Fibroblast of skin of right quadriceps (primary cell): ENCODE results near the gene KIFC1.
"Not testable (repeated sequence)": the region's sequence is repeated elsewhere in the genome, so short reads cannot be mapped to it uniquely, and the experiment has no call there.

Experiments
- DNase-seq: peaks from one replicate; pipeline ENCODE4 v3.0.0-alpha.2; 2013

Gene KIFC1

DNA sequence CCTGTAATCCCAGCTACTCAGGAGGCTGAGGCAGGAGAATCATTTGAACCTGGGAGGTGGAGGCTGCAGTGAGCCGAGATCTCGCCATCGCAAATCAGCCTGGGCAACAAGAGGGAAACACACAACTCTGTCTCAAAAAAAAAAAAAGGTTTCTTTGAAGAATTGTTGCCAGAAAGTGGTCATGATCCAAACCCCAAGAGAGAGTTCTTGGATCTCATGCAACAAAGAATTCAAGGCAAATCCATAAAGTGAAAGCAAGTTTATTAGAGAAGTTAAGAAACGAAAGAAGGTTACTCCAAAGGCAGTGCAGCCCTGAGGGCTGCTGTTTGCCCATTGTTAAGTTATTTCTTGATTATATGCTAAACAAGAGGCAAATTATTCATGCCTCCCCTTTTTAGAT lies 14.5 kb upstream of the KIFC1 start:
- DNase-seq: no peak

DNA sequence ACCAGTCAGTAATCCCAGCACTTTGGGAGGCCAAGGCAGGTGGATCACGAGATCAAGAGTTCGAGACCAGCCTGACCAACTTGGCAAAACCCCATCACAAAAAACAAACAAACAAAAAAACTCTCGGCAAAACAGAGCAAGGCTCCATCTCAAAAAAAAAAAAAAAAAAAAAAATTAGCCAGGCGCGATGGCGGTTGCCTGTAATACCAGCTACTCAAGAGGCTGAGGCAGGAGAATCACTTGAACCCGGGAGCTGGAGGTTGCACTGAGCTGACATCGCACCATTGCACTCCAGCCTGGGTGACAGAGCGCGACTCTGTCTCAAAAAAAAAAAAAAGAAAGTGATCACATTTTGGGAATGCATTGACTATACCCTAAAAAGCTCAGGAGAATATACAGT lies 12.4 kb upstream of the KIFC1 start:
- not testable (repeated sequence) for DNase-seq

DNA sequence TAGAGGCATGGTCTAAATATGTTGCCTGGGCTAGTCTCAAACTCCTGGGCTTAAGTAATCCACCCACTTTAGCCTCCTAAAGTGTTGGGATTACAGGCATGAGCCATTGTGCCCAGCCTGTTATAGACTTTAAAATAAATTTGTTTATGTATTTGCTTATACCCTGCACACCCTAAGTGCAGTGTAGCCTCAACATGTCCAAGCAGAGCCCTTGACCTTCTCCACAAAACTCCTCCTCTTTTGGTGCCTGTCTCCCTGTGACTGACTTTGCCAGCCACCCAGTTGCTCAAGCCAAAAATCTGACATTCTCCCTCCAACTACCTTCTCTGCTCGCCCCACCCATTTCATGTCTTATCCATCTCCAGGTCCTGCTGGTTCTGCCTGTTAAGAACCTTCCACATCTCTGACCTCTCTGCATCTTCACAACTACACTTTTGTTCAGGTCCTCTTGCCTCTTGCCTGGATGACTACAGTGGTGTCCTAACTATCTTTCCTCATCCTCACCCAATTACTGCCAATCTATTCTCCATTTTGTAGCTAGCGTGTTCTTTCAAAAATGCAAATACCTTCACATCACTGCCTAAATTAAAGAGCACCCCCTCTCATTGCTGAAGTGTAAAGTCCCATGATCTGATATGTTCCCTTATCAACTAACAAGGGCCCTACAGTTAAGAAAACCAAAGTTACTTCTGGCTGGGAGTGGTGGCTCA lies 11.2 kb upstream of the KIFC1 start:
- DNase-seq: no peak

DNA sequence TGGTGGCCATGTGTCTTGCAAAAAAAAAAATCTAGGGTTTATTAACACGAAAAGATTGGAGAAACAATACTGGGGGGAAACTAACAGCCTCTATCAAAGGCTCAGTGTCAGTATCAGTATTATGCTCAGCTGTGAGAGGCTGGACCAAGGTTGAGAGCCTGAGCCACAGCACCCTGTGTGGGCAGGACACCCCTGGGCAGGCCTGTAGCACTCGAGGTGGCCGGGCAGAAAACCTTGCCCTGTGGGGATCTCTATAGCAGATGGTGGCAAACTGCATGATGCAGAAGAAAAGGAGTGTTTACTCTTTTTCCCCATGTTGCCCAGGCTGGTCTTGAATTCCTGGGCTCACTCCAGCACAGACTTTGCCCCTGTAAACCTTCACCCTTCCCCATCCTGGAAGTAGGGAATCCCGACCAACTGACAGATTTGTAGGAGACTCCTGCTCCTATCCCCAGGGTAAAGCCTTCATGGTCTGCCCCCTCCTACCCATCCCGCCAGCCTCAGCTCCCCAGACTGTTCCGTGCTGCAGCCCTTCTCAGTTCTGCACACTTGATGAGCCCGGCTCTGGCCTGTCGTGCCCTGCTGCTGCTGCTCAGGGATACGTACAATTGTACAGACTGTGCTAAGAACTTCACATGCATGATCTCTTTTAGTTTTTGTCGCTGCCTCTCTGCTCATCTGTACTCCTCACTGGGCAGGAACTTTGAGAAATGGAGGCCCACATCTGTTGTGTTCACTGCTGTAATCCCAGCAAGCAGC lies 8.0 kb upstream of the KIFC1 start:
- no peak for DNase-seq

DNA sequence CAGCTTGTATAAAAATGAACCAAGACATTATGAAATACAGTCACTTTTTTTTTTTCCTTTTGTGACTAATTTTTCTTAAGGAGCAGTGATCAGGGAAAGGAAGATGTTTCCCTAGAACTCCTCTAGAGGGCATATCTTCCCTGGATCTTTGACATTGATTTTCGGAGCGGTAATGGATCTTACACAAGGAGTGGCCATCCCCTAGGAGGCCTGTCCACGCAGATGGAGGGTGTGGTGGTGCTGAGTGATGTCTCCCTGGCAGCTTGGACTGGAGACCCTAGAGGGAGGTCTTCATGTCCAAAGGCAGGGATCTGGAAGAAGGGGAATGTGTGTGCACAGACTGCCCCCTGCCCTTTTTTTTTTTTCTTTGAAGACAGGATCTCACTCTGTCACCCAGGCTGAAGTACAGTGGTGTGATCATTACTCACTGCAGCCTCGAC lies 7.0 kb upstream of the KIFC1 start:
- peak; percentile 71 for DNase-seq

DNA sequence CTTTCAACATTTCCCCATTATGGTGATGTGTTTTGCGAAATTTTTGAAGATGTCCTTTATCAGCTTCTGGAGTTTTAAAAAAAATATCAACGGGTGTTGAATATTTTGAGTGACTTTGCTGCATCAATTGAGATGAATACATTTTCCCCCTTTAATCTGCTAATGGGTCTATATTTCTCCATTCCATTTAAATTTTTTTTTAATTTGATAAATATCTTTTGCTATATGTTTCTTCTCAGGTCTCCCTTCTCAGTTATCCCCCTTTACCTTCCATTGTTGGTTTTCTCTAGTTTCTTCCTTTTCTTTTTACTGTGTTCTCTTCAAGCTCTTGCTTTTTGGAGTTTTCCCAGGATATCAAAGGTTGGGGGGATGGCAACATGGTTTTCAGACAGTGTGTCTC lies 1.4 kb upstream of the KIFC1 start:
- no peak for DNase-seq

DNA sequence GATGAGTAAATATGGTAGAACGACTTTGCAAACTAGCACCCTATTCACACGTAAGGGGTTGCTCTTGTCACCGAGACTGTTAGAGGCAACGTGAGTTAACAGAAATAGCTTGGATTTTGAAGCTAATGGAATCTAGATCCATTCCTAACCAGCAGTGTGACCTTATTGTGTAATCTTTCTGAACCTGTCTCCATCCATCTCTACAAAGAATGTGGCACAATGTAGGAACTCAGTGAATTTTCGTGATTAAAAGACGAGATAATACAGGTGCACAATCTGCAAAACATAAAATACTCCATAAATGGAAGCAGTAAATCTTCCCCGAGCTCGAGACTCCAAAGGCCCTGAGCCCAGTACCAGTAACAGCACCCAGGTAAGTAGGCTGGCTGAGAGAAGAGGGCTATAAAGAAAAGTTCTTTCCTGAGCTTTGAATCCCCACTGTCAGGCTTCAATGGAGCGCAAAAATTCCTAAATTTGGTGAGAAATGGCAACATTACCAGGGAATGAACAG lies 801 bp upstream of the KIFC1 start:
- no peak for DNase-seq

DNA sequence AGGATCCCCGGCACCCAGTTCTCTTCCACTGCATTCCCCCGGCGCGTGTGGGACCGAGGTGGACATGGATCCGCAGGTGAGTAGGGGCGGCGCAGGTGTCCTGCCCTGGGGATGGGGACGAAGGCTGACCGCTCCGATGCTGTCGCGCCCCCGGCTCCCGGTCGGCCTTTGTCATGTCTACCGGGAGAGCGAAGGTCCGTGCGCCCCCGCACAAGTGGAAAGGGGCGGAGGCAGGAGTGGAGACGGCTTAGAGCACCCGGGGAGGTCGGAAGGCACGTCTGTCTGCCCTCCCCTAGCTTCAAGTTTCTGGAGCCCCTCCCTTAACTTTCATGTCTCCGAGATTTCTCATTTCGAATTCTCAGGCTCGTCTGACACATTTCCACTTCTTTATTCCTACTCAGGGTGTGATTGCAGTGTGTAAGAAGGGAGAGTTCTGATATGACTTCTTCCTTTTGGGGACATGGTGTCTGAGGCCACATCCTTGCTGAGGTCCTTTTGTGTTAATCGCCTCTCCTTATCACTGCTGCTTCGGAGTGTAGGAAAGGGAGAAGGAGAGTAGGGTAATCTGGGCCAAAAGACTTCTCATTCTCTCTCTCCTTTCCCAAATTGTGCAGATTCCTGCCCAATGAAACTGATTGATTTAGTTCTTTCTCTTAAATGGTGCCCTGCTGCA lies 435 bp downstream of the KIFC1 start:
- no peak for DNase-seq

DNA sequence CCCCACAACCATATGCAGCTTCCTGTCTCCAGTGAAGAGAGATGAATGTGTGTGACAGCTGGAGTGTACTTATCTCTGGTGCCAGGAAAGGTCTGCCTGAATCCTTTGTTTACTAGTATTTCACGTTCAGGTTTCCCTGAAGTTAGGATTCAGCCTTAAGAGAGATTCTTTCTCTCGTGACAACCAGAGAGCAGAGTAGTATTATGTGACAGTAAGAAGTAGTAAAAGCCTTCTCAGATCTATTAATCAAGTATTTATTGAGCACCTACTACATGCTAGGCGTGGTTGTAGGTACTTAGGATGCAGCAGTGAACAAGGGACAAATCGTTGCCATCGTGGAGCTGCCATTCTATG lies 949 bp downstream of the KIFC1 start:
- no peak for DNase-seq

DNA sequence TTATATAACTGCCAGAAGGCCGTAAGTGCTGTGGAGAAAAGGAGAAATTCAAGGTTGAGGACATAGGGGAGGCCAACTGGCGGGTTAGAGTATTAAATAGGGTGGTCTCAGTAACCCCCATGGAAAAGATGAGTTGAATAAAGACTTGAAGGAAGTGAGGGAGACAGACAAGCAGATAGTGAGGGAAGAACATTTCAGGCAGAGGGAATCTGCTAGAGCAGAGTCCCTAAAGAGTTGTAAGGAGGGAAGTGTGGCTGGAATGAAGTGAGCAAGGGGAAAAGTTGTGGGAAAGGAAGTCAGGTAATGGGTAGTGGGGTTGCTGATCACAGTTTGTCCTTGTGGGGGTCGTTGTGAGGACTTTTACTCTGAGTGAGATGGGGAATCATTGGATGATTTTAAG lies 1.4 kb downstream of the KIFC1 start:
- DNase-seq: no peak

DNA sequence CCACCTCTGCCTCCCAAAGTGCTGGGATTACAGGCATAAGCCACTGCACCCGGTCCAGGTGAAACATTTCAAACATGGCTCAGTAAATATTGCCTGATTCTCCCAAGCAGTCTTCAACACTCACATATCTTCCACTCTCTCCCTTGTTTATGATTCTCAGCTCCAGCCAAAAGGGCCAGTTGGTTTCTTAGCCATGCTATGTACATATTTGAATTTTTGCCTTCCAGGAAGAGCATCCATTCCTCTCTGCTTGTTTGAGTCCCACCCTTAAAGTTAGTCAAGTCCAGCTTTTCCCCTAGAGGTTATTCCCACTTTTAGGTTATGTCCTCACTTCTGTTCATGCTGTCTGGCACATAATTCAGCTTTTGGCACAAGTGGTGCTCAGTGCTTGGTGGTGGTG lies 5.9 kb downstream of the KIFC1 start:
- no peak for DNase-seq

DNA sequence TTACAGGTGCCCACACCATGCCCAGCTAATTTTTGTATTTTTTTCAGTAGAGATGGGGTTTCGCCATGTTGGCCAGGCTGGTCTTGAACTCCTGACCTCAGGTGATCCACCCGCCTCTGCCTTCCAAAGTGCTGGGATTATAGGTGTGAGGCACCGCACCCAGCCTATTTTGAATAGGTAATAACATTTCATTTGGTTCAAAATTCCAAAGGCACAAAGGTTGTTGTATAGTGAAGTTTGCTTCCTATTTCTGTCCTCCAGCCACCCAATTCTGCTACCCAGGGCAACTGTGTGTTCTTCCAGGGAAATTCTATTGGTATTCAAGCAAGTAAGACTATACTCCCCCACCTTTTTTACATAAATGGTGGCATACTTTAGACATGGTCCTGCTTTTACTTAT lies 7.0 kb downstream of the KIFC1 start:
- not testable (repeated sequence) for DNase-seq

DNA sequence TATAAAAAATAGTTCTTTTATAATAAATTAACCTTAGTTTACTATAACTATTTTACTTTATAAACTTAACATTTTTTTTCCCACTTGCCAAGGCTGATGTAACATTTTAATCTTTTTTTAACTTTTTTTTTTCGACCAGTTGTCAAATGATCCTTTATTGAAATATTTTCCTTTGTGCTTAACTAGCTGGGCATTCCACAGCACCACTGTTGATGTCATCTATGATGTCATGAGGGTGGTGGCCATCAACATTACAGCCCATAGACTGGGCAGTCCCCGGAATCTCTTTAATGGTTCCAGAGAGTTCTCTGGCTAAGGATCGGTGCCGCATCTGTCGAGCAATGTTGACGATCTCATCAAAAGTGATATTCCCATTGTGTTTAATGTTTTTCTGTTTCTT lies 8.3 kb downstream of the KIFC1 start:
- not testable (repeated sequence) for DNase-seq

DNA sequence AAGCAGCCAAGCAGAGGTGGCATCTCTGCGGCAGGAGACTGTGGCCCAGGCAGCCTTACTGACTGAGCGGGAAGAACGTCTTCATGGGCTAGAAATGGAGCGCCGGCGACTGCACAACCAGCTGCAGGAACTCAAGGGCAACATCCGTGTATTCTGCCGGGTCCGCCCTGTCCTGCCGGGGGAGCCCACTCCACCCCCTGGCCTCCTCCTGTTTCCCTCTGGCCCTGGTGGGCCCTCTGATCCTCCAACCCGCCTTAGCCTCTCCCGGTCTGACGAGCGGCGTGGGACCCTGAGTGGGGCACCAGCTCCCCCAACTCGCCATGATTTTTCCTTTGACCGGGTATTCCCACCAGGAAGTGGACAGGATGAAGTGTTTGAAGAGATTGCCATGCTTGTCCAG lies 13.3 kb downstream of the KIFC1 start:
- DNase-seq: no peak

DNA sequence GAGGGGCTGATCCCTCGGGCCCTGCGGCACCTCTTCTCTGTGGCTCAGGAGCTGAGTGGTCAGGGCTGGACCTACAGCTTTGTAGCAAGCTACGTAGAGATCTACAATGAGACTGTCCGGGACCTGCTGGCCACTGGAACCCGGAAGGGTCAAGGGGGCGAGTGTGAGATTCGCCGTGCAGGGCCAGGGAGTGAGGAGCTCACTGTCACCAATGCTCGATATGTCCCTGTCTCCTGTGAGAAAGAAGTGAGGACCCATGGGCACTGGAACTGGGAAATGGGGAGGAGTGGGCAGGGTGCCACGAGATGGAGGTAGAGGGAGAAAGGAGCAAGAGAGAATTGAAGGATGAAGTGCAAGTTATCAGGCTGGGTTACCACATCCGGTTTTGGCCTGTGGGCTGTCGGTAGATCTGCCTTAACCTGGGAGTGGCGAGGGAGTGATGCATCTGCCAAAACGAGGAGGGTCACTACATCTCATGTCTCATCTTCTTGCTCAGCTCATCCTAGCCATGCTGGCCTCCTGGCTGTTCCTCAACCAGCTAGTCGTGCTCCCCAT lies 13.8 kb downstream of the KIFC1 start:
- DNase-seq: no peak

DNA sequence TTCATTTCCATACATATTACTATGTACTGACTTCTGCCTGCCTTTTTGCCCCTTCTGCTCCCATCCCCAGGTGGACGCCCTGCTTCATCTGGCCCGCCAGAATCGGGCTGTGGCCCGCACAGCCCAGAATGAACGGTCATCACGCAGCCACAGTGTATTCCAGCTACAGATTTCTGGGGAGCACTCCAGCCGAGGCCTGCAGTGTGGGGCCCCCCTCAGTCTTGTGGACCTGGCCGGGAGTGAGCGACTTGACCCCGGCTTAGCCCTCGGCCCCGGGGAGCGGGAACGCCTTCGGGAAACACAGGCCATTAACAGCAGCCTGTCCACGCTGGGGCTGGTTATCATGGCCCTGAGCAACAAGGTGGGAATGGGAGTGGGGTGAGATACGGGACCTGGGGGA lies 14.5 kb downstream of the KIFC1 start:
- no peak for DNase-seq

DNA sequence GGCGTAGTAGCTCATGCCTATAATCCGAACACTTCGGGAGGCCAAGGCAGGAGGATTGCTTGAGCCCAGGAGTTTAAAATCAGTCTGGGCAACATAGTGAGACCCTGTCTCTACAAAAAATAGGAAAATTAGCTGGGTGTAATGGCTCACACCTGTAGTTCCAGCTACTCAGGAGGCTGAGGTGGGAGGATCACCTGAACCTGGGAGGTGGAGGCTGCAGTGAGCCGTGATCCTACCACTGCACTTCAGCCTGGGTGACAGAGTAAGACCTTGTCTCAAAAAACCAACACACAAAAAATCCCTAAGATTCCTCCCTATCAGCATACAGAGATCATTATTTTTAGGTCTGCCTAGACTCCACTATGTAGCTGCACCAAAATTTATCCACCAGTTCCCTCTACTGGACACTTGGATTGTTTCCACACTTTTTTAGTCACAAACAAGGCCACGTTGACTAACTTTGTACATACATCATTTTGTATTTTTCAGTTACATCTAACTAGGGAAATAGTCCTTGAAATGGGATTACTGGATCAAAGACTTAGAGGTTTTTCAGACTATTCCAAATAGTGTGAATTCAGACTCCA lies 15.6 kb downstream of the KIFC1 start:
- DNase-seq: no peak

DNA sequence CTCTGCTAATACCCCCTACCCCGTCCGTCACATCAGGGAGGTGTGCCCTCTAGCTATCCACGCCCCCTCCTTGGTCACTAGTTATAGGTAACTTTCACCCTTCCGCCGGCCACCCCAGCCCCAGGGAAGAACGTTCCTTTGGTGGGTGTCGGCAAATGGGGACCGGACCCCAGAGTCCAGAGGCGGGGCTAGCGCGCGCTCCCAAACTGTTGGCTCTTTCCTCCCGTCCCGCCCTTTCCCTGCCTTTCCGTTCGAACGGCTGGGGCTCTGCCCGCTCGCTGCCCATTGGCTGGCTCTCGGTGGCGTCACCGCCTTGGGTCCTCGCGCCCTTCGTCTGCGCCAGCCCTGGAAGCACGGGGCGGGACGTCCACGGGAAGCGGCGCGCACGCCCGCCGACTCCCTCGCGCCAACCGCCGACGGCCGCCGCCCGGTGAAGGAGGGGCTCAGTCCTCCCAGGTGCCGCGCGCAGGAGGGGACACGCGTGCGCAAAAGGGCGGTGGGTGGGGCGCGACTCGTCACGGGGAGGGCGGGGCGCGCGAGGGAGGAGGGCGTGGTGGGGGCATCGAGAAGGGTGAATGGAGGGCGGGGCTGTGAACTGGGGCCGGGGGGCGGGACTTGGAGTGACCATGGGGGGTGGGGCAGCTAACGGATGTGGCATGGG lies 18.6 kb downstream of the KIFC1 start:
- peak; percentile 99 for DNase-seq

DNA sequence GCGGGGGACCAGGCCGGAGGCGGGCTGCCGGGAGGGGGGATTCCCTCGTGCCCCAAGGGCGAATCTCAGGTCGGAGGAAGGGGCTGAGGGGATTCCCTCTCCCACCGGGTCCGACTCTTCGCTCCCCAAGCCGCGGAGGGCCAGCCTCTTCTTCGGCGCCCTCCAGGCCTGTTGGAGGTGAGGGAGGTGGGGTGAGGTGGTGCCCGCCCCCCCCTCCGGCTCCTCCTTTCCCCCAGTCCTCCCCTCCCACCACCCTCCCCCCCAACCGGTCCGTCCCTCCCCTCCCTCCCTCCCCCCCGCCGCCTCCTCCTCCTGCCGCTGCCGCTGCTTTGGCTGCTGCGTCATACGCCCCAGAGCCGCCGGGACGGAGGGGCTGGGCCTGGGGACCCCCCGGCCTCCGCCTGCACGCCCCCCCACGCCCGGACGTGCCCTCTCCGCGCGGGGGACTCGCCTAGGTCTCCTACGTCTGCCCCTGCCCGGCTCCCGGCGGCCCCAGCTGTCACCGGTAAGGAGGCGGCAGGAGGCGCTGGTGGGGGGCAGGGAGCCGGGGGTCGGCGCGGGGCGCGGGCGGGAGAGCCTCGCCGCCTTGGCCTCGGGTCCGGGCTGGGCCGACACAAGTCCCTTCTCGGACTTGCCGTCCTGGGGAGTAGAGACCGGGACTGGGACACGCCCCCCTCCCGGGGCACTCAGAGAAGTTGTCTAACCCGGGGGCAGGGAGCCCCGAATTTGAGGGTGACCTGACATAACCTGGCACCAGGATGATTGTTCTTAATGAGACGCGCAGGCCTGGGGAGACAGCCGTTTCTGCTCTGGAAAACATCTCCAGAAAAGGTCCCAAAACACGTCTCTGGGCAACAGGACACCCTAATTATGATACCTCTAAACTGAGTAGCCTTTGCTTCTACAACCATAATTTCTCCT lies 19.3 kb downstream of the KIFC1 start, which contains the start of gene PHF1:
Gene PHF1 (plus strand): TSS at position 304 of the 921 bp plus-strand sequence. CDS start 1,250 bp downstream, outside the sequence.
- peak; percentile 86 for DNase-seq

DNA sequence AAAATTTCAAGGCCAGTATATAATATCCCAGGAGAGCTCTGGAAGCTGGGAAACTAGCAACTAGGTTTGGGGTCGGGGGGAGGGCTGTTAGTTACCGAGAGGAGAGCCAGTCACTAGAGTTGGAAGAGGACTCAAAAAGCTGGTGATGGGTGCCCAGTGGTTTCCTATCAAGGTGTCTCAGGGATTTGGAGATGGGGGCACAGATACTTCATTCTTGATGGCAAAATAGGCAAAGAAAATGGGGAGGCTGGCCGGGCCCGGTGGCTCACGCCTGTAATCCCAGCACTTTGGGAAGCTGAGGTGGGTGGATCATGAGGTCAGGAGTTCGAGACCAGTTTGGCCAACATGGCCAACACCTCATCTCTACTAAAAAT lies 20.0 kb downstream of the KIFC1 start:
- DNase-seq: no peak
